ENCODE results near the gene GPR31. TPM values are rescaled to one million over a fixed set of nuclear protein-coding genes. Genes with fewer than 3 reads are reported as not detected.

Gene GPR31
- total and polyA plus RNA-seq, 2 experiments from 2014 or later = not detected

GRCh38 chr6:167130712-167131684 lies 26.8 kb downstream of the GPR31 start:
- Histone ChIP-seq H3K9me3 (ENCODE audit: low read depth) (no peaks in the 10 kb centered on the region), H2AFZ (no peak overlapping the region), H3K4me3 (no peak overlapping the region), H3K4me1 (ENCODE audit: insufficient read depth) (no peaks in the 10 kb centered on the region), H4K20me1 (ENCODE audit: insufficient read depth, poor library complexity, severe bottlenecking) (no peaks in the 10 kb centered on the region), H3K36me3 (replicated peaks; ENCODE audit: insufficient read depth, low read depth) (no peaks in the 10 kb centered on the region), H3K27me3 (no peaks in the 10 kb centered on the region), H3K27ac (no peak overlapping the region), H3K9me2 (replicated peaks; ENCODE audit: insufficient read depth) (no peaks in the 10 kb centered on the region), H3K4me2 (no peak overlapping the region), H3K79me2 (no peaks in the 10 kb centered on the region)
- TF ChIP-seq EZH2 (IDR thresholded peaks at IDR 0.05; ENCODE audit: borderline replicate concordance) = no peak
- no peak for DNase-seq (ENCODE audit: low spot score)
- WGBS (ENCODE audit: low lambda C conversion rate, missing lambda C conversion rate) = 80% methylated on average over 21 of the region's 33 CpGs

DNA sequence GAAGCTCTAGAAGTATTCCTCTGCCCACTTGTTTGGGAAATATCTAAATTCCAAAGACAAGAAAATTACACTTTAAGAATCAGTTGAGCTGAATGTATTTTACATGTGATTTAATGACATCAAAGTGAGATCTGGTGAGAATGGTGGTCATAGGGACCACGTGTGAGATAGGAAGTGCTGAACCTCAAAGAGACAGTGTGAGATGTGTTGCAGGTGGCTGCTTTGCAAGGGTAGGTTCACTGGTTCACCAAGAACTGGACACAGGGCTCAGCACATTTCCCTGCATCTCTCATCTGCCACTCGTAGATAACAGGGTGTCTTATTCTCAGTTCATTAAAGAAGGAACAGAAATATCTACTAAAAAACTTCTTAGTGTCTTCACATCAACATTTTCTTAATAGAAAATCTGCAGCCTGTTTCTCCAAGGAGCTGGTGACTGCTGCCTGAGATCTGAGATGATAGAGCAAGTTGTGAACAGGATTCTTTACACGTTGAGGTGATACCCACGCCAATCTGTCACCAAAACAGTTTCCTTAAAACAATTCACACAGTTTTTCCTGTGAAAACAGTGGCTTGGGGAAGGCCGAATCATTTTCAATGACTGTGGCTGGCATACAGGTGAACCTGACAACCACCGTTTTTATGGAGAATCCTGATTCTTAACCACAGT lies 27.6 kb downstream of the GPR31 start:
- TF ChIP-seq CTCF (IDR thresholded peaks at IDR 0.05; ENCODE audit: poor library complexity) = no peak
- no peak for TF ChIP-seq EZH2phosphoT487 (IDR thresholded peaks at IDR 0.05; ENCODE audit: low read depth, severe bottlenecking, unreplicated experiment)
- TF ChIP-seq EZH2 (IDR thresholded peaks at IDR 0.05; ENCODE audit: borderline replicate concordance) = no peak
- no peak overlapping the region for H3K4me2 ChIP-seq
- no peaks in the 10 kb centered on the region for H3K4me1 ChIP-seq (ENCODE audit: insufficient read depth)
- H4K20me1 ChIP-seq (ENCODE audit: insufficient read depth, poor library complexity, severe bottlenecking) = no peaks in the 10 kb centered on the region
- H3K27ac ChIP-seq = no peak overlapping the region
- DNase-seq (ENCODE audit: low spot score) = no peak
- H2AFZ ChIP-seq = no peak overlapping the region
- no peaks in the 10 kb centered on the region for H3K36me3 ChIP-seq (replicated peaks; ENCODE audit: insufficient read depth, low read depth)
- WGBS (ENCODE audit: low lambda C conversion rate, missing lambda C conversion rate) = 90% methylated on average over 6 of the region's 6 CpGs
- no peaks in the 10 kb centered on the region for H3K9me2 ChIP-seq (replicated peaks; ENCODE audit: insufficient read depth)
- no peaks in the 10 kb centered on the region for H3K79me2 ChIP-seq
- H3K4me3 ChIP-seq = no peak overlapping the region
- H3K27me3 ChIP-seq = no peaks in the 10 kb centered on the region
- H3K9me3 ChIP-seq (ENCODE audit: low read depth) = no peaks in the 10 kb centered on the region

GRCh38 chr6:167129562-167129961 lies 28.2 kb downstream of the GPR31 start:
- TF ChIP-seq EZH2 (IDR thresholded peaks at IDR 0.05; ENCODE audit: borderline replicate concordance) (no peak), CTCF (IDR thresholded peaks at IDR 0.05; ENCODE audit: poor library complexity) (no peak), EZH2phosphoT487 (IDR thresholded peaks at IDR 0.05; ENCODE audit: low read depth, severe bottlenecking, unreplicated experiment) (no peak)
- Histone ChIP-seq H3K27me3 (no peaks in the 10 kb centered on the region), H3K27ac (no peak overlapping the region), H3K36me3 (replicated peaks; ENCODE audit: insufficient read depth, low read depth) (no peaks in the 10 kb centered on the region), H3K4me2 (no peak overlapping the region), H2AFZ (no peak overlapping the region), H3K9me2 (replicated peaks; ENCODE audit: insufficient read depth) (no peaks in the 10 kb centered on the region), H4K20me1 (ENCODE audit: insufficient read depth, poor library complexity, severe bottlenecking) (no peaks in the 10 kb centered on the region), H3K79me2 (no peaks in the 10 kb centered on the region), H3K9me3 (ENCODE audit: low read depth) (no peaks in the 10 kb centered on the region), H3K4me3 (no peak overlapping the region), H3K4me1 (ENCODE audit: insufficient read depth) (no peaks in the 10 kb centered on the region)
- WGBS (ENCODE audit: low lambda C conversion rate, missing lambda C conversion rate) = 88% methylated on average over 4 of the region's 4 CpGs
- DNase-seq (ENCODE audit: low spot score) = no peak

GRCh38 chr6:167129159-167129558 lies 28.6 kb downstream of the GPR31 start:
- Histone ChIP-seq H3K27me3 (no peaks in the 10 kb centered on the region), H3K27ac (no peak overlapping the region), H4K20me1 (ENCODE audit: insufficient read depth, poor library complexity, severe bottlenecking) (no peaks in the 10 kb centered on the region), H3K9me3 (ENCODE audit: low read depth) (no peaks in the 10 kb centered on the region), H2AFZ (no peak overlapping the region), H3K9me2 (replicated peaks; ENCODE audit: insufficient read depth) (no peaks in the 10 kb centered on the region), H3K4me1 (ENCODE audit: insufficient read depth) (no peaks in the 10 kb centered on the region), H3K36me3 (replicated peaks; ENCODE audit: insufficient read depth, low read depth) (no peaks in the 10 kb centered on the region), H3K4me3 (no peak overlapping the region), H3K79me2 (no peaks in the 10 kb centered on the region), H3K4me2 (no peak overlapping the region)
- TF ChIP-seq CTCF (IDR thresholded peaks at IDR 0.05; ENCODE audit: poor library complexity) (no peak), EZH2 (IDR thresholded peaks at IDR 0.05; ENCODE audit: borderline replicate concordance) (no peak), EZH2phosphoT487 (IDR thresholded peaks at IDR 0.05; ENCODE audit: low read depth, severe bottlenecking, unreplicated experiment) (no peak)
- DNase-seq (ENCODE audit: low spot score) = no peak
- WGBS (ENCODE audit: low lambda C conversion rate, missing lambda C conversion rate) = 77% methylated on average over 6 of the region's 6 CpGs
